ENCODE data around the gene LRIT1.
"Not testable (repeated sequence)": the region's sequence is repeated elsewhere in the genome, so short reads cannot be mapped to it uniquely, and the experiment has no call there.

LRIT1 gene

DNA sequence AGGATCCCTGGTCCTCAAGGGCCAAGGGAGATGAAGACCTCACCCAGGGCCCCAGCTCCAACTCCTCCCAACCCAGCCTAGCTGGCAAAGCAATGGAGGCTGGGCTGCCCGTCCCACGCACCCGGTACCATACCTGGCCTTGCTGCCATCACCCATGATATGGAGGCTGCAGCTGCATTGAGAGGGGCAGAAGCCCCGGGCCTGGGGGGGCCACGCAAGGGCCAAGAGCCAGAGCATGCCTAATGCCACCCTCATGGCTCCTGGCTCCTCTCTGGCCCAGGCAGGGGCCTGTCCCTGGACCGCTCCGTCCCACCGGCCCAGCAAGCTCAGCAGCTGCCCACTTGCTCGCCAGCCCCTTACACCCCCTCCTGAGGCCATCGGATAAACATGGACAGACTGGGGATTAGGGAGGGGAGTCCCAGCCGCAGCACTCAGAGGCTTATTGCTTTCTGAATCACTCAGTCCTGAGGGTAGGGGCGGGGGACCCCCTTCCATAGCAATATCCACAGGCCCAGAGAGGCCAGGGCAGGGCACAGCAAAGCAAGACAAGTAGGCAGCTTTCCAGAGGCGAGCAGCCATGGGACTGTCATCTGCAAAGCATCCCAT lies at the start of gene LRIT1:
Gene LRIT1, minus strand, starts transcription at position 362 of the 606 bp plus-strand sequence. Its CDS starts 107 bp downstream, at position 255.
- DNase-seq, result no peak

GRCh38 chr10:84290235-84290634 lies 48.9 kb upstream of the LRIT1 start:
- no peak for DNase-seq

- no peak for DNase-seq
These were observed 48.3 kb upstream of the LRIT1 start for GRCh38 chr10:84289521-84290200.

GRCh38 chr10:84288151-84288550 lies 46.8 kb upstream of the LRIT1 start:
- DNase-seq, result no peak

DNA sequence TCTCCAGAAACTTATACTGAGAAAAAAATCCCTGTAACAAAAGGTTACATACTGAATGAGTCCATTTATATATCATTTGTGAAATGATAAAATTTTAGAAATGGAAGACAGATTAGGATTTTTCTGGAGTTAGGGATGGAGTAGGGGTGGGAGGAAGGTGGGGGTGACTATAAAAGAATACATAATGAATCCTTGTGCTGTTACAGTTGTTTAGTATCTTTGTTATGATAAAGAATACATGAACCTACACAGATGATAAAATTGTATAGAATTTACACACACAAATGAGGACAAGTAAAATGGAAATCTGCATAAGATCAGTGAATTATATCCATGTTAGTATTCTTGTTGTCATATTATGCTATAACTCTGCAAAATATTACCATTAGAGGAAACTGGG lies 45.3 kb upstream of the LRIT1 start:
- DNase-seq, result no peak

- not testable (repeated sequence) for DNase-seq
These were observed 38.6 kb upstream of the LRIT1 start for GRCh38 chr10:84279876-84280475.

GRCh38 chr10:84270708-84271107 lies 29.4 kb upstream of the LRIT1 start:
- DNase-seq, result no peak

DNA sequence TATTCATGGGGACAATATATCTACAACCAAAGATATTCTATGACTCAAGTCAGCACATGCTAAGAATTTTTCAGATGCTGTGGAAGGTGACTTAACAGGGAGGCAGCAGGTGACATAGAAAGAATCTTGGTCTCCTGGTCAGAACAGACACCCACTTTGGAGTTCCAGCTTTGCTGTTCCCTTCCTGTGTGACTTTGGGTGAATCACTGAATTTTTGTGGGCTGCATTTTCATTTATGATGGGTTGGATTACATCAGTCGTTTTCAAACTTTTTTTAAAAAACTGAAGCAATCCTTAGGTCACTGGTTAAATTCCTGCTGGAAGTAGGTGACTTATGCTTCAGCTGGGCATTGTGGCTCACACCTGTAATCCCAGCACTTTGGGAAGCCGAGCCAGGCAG lies 28.4 kb upstream of the LRIT1 start:
- no peak for DNase-seq

- no peak for DNase-seq
These were observed 27.8 kb upstream of the LRIT1 start for GRCh38 chr10:84269162-84269561.

DNA sequence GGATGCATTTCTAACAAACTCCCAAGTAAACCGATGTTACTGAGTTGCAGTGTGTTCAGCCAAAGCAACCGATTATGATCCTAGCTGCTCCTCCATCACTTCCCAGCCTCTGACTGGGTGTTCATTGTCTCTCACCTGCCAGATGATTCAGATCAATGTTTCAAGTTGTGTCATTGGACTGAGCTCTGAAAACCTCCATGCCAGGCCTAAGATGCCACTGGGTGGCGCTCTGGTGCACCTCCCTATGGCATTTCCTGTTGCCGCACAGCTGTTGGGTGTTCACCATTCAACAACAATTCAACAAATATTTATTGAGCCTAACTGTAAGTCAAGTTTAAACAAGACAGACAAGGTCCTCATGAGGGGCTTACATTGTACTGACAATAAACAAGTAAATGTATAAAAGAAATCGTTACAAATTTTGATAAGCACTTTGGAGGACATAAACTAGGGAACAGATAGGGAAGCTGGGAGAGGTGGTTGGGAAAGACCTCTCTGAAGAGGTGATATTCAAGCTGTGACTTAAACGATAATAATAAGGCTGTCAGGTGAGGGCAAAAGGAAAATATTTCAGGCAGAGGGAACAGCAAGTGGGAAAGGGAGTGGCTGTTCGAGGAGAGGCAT lies 26.3 kb upstream of the LRIT1 start:
- peak; percentile 51 for DNase-seq

DNA sequence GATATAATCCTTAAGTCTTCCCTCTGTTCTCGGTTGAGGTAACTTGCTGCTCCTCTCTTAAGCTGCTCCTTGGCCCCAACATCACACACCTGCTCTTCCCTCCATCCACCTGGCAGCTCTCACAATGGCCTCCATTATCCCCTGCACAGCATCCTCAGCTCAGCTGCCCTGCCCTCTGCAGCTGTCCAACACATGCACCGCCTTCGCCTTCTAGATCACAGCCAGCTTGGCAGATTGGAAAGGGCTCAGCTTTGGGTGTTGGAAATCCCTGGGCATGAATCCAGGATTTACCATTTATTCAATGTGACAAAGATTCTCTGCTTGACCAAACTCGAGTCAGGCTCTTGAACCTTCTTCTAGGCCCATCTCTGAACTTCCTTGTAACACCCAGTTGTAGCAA lies 24.1 kb upstream of the LRIT1 start:
- no peak for DNase-seq

GRCh38 chr10:84264611-84265141 lies 23.3 kb upstream of the LRIT1 start:
- DNase-seq, result peak; percentile 50

- DNase-seq, result no peak
These were observed 22.4 kb upstream of the LRIT1 start for GRCh38 chr10:84263716-84264115.

- no peak for DNase-seq
These were observed 21.0 kb upstream of the LRIT1 start for GRCh38 chr10:84262190-84262956.

GRCh38 chr10:84261236-84261915 lies 20.0 kb upstream of the LRIT1 start:
- no peak for DNase-seq

GRCh38 chr10:84258034-84258695 lies 16.8 kb upstream of the LRIT1 start:
- DNase-seq, result no peak

- no peak for DNase-seq
These were observed 16.1 kb upstream of the LRIT1 start for GRCh38 chr10:84257343-84258020.

DNA sequence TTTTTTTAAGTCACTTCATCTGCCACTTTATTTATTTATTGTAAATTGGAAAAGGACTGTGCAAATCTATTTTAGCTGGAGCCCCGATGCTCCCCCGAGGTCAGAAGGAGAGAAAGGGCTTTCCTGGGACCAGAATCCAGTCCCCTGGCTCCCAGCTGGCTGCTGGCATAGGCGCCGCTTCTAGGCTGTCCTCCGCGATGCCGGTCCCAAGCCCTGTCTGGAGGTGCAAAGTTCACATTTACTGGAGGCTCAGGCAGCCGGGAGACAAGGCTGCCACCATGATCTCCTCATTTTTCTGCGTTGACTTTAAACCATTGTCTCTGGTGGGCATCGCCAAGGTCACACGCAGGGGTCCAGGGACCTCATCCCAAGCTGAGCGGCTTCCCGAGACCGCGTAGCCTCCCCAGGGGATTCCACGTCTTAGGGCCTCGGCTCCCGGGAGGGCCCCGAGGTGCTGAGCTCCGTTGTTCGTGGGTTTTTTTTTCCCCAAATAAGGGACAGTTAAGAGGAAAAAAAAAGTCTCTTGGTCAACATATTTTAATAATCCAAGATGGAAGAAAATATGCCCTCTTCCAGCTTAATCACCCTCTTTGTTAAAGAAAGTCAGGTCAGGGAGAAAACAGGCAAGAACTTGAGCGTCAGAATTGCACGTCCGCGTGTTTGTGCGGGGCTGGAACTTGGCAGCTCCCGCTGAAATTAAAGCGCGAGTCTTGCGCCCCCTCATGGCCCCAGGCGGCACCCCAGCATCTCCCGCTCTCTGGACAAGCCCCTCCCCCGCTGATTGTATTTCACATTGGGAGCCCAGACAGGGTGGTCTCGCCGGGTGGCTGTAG lies 15.4 kb upstream of the LRIT1 start:
- no peak for DNase-seq

DNA sequence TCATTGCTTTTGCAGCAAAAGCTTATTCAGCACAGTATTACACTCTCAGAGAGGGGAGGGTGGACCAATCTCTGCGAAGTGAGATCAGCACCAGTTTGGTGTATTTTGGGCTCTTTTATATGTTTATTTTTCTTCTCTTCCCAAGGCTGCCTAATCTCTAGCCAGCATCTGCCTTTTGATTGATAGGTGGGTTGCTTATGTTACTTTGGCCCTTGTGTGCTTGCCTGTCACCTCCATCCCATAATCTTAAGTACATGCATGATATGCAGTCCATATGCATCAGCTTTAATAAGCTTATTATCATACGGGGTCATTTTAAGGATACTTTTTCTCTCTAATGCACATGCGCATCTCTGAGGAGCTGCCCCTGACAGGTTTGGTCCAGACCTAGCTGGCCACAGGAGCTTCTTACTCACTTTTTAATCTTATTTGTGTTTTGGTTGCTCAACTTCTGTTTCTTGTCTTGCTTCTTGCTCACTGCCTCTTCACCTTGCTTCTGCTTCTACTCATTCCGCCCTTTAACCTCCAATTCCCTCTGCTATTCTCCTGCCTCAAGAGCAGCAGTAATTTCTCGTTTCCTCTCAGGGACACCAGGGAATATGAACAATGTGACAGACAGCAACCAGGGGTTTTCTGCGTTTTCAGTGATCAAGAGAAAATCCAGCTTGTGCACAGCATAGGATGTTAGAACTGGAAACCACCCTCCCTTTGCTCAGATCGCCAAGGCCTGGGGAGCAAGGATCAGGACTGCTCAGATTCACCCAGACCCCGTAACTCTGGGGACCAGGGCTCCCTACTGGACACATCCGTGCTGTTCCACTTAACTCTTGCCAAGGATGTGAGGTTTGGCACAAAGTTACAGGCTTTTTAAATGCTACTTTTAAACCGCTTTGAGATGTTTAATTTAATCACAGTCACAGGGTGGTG lies 13.5 kb upstream of the LRIT1 start:
- no peak for DNase-seq

Measured in activated effector memory CD4-positive, alpha-beta T cell treated with Interleukin-2 at 50 U/mL for 16 hours (primary cell).